Rectal smooth muscle tissue (tissue), 1 donor: Measurements from ENCODE around the gene HOMEZ.

Experiments used
- H3K27ac ChIP-seq: one replicate; pipeline ENCODE4 v1.7.0; 2013; ENCODE audit warnings: low read depth, low read length, inconsistent platforms
- H3K27me3 ChIP-seq: one replicate; pipeline ENCODE4 v1.7.0; 2013; ENCODE audit warnings: low read length; ENCODE audit not compliant: control insufficient read depth, insufficient read depth
- H3K36me3 ChIP-seq: one replicate; pipeline ENCODE4 v1.7.0; 2013; ENCODE audit warnings: low read length; ENCODE audit not compliant: control insufficient read depth, insufficient read depth
- H3K4me1 ChIP-seq: one replicate; pipeline ENCODE4 v1.7.0; 2013; ENCODE audit warnings: low read length; ENCODE audit not compliant: control insufficient read depth, insufficient read depth
- H3K4me3 ChIP-seq: one replicate; pipeline ENCODE4 v1.7.0; 2013; ENCODE audit warnings: low read length
- H3K9ac ChIP-seq: one replicate; pipeline ENCODE4 v1.7.0; 2013; ENCODE audit warnings: low read length

HOMEZ gene

DNA sequence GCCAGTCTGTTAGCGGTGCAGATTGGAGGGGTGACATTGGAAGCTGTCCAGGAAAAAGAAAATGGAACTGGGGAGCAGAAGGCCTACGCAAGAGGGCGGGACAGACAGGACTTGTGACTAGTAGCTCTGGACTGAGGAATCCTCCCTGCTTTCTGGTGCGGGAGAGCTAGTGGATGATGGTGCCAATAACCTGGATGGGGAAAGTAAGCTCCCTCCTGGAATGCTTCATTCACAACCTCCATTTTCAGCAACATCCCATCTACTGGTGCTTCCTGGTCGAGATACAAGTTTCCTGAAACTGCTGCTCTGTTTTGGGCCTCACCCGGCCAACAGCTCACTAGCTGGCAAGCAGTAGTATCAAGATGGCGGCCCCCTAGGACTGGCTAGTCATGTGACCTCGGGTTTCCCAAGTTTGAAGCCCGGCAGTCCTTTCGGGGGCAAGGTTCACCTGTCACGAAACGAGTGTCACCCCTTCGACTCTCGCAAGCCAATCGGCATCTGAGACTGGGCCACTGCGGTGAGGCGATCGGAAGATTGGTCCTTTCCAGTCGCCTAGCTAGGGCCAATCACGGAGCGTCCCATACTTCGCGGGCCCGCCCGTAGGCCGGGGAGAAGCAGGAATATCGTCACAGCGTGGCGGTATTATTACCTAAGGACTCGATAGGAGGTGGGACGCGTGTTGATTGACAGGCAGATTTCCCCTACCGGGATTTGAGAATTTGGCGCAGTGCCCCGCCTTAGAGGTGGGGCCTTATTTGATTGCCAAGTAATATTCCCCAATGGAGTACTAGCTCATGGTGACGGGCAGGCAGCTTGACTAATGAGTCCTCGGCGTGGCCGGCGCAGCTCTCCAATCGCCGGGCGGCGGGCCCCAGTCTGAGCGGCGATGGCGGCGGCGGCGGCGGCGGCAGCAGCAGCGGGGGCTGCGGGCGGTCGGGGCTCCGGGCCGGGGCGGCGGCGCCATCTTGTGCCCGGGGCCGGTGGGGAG, 34.9 kb upstream of the HOMEZ start, which contains the start of gene PABPN1:
PABPN1 (plus strand) TSS at position 874 of the 988 bp plus-strand sequence; CDS start at position 887, 13 bp downstream.
- Histone ChIP-seq H3K4me3 (peak within 1 kb of the TSS; percentile 92), H3K36me3 (peaks cover 12% of the 10 kb centered on the region), H3K27me3 (no peaks in the 10 kb centered on the region), H3K9ac (peak within 1 kb of the TSS; percentile 61), H3K4me1 (peaks cover 12% of the 10 kb centered on the region), H3K27ac (peak within 1 kb of the TSS; percentile 92)

DNA sequence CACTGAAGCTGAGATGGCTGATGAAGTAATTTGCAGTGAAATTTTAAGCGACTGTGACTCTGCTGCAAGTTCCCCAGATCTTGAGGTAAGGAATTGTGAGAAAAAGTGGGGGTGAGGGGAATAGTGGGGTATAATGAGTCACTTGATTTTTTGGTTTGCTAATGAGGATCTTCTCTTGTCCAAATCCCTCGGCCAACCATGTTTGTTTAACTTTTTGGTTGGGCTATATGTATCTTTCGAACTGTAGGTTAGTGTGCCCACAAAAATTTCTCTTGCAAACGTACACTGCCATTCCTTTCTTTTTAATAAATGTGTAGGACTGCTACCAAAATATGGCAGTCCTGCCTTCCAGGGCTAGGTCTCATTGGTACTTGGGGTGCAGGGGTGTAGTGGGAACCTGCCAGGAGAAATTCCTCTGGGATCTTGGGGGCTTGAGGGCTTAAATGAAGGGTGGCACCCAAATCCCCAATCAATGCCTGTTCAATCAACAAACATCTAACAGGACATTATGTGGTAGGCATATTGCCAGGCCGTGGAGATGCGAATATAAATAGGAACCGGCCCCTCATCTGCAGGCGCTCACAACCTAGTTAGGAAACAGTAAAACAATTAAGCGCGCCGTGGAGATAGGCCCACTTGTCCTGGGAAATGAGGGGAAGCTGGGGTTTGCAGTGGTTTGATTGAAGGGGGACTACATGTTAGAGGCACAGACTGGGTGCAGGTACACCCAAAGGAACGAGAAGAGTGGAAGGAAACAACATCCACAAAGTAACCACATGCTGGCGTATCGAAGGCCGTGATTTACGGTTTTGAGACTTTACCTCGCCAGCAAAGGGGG, 34.0 kb upstream of the HOMEZ start:
- H3K4me3 ChIP-seq: peak overlapping the region; percentile 68
- no peaks in the 10 kb centered on the region for H3K27me3 ChIP-seq
- peak overlapping the region; percentile 92 for H3K27ac ChIP-seq
- H3K4me1 ChIP-seq: peaks cover 12% of the 10 kb centered on the region
- no peak overlapping the region for H3K9ac ChIP-seq
- H3K36me3 ChIP-seq: peaks cover 12% of the 10 kb centered on the region

DNA sequence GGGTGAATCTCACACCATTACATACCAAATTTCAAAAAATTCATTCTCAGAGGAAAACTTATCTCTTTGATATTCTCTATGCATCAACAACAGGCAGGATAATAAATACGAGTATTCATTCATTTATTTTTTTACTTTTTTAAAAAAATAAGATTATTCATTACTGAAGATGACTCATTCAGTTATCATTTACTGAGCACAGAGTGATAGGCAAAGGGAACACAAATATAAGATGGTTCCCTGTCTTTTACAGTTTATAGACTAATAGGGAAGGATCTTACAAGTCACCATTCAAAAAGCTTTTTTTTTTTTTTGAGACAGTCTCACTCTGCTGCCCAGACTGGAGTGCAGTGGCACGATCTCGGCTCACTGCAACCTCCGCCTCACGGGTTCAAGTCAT, 30.4 kb upstream of the HOMEZ start:
- Histone ChIP-seq H3K4me1 (peaks cover 5% of the 10 kb centered on the region), H3K27ac (no peak overlapping the region), H3K36me3 (no peaks in the 10 kb centered on the region), H3K9ac (no peak overlapping the region), H3K4me3 (no peak overlapping the region), H3K27me3 (no peaks in the 10 kb centered on the region)

DNA sequence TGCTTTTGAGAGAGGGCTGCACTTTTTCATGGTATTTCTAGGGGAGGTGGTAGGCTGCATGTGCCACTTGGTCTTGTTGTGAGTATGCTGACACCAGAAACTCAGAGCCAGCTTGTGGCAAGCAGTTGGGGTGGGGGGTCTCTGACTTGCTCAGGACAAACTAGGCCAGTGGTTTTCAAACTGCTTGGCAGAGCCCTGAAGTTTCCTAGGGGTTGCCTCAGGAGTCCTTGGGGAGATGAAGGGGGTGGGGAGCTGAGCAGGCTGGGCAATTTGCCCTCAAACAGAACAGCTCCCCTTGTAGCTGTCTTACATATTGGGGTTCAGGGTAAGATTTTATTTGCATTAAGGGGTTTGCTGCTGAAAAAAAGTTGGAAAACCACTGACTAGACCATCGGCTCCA, 24.6 kb upstream of the HOMEZ start:
- peaks cover 10% of the 10 kb centered on the region for H3K36me3 ChIP-seq
- H3K4me3 ChIP-seq: no peak overlapping the region

DNA sequence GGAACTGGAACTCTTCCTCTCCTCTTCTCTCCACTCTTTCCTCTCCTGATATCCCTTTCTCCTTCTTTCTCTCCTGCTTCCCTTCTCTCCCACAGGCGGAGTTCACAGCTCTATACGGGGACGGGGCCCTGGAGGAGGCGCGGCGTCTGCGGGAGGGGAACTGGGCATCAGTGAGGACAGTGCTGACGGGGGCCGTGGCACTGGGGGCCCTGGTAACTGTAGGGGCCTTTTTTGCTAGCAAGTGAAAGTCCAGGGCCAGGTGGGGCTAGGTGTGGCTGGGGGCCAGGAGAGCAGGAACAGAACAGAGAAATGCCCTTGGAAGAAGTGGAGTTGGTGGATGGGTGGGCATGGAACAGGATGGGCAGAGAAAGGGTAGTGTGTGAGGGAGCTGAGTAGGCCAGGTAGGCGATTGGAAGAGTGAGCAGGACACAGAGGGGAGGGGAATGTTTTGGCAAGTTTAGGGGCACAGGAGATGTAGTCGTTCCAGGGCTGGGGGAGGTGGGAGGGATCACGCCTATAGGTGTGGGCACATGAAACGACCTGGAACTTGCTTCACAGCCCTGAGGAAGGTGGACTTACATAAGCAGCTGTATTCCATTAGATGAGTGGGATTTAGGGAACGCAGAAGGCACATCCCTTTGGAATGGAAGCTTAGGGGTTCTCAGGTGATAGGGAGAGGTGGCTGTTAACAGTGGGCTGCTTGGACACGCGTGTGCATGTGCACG, 23.0 kb upstream of the HOMEZ start:
- Histone ChIP-seq H3K4me3 (peak overlapping the region; percentile 93), H3K27me3 (no peaks in the 10 kb centered on the region), H3K27ac (no peak overlapping the region), H3K9ac (no peak overlapping the region), H3K36me3 (peaks cover 10% of the 10 kb centered on the region), H3K4me1 (peaks cover 16% of the 10 kb centered on the region)

More for the DNA sequence above, 24.6 kb upstream of the HOMEZ start:
- Histone ChIP-seq H3K27me3 (no peaks in the 10 kb centered on the region), H3K27ac (no peak overlapping the region), H3K9ac (no peak overlapping the region), H3K4me1 (peaks cover 16% of the 10 kb centered on the region)

DNA sequence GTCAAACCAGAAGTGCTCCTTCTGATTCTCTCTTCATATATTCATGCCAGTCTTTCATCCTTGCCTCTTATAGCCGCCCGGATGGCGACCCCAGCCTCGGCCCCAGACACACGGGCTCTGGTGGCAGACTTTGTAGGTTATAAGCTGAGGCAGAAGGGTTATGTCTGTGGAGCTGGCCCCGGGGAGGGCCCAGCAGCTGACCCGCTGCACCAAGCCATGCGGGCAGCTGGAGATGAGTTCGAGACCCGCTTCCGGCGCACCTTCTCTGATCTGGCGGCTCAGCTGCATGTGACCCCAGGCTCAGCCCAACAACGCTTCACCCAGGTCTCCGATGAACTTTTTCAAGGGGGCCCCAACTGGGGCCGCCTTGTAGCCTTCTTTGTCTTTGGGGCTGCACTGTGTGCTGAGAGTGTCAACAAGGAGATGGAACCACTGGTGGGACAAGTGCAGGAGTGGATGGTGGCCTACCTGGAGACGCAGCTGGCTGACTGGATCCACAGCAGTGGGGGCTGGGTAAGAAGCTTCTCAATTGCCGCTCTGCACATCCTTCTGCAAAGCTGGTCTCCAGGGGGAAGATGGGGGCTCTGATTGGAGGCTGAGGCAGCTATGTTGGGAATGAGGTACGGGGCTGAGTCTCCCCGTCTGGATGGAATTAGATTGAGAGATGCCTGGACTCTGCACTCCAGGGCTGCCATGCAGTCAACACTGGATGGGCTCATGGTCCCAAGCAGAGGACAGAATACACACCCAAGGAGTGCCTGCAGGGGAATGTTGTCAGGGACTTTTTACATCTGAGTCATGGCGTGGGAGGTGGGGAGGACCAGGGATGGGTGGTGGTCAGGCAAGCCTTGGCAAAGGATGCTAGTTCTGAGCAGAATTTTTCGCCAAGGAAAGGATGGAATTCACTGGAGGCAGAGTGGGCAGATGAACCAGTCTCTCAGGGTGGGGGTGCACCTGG, 22.0 kb upstream of the HOMEZ start:
- H3K36me3 ChIP-seq: peaks cover 10% of the 10 kb centered on the region
- H3K4me3 ChIP-seq: peak overlapping the region; percentile 93
- H3K27ac ChIP-seq: peak overlapping the region; percentile 87
- no peaks in the 10 kb centered on the region for H3K27me3 ChIP-seq
- H3K9ac ChIP-seq: peak overlapping the region; percentile 43
- peaks cover 16% of the 10 kb centered on the region for H3K4me1 ChIP-seq

DNA sequence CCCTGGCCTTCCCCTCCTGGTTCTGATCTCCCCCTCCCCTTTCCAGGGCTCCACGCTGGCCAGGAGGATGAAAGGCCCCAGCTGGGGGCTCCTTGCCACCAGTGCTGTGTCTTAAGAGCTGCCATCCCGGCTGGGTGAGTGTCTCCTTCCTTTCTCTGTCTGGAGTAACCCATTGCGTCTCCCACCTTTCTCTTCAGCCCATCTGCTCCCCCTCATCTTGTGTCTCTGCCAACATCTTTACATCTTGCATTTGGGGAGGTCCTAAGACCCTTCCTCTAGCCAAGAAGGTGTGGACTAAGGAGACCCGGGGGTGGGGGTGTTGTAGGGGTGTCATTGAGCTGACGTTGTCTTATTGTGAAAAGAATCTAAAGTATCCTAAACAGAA, 21.2 kb upstream of the HOMEZ start:
- peak overlapping the region; percentile 87 for H3K27ac ChIP-seq
- H3K4me3 ChIP-seq: peak overlapping the region; percentile 93
- no peaks in the 10 kb centered on the region for H3K27me3 ChIP-seq
- H3K4me1 ChIP-seq: peaks cover 16% of the 10 kb centered on the region
- peak overlapping the region; percentile 43 for H3K9ac ChIP-seq
- H3K36me3 ChIP-seq: peaks cover 10% of the 10 kb centered on the region

DNA sequence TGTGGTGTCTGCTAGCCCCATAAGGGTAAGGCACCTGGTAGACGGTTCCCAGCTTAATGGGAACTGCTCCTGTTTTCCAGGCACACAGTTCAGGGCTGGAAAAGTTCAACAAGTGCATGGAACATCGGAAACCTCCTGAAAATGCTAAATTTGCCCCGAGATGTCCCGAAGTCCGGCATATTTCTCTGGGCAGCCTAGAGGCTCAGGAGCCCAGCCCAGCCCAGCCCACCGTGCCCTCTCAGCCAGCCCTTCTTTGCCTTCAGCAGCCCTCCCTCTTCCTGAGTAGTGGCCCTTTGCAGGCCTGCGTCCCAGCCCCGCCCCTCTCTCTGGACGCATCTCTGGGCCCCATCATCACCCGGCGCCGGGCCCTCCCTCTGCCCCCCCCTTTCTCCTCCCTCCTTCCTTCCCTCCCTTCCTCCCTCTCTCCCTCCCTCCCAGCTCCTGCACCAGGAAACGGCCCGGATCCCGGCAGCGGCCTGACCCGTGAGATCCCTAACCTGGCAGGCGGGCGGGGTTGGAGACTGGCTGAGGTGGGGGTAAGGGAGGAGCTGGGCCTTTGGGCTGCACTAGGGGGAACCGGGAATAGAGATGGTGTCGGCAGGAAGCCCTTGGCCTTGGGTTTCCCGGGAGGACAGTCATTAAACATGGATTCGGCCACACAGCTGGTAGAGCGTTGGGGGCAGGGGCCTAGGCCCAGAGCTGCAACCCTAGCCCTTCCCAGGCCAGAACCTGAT, 20.6 kb upstream of the HOMEZ start, which contains the start of gene BCL2L2:
BCL2L2 (plus strand) TSS at position 422 of the 734 bp plus-strand sequence. CDS start 935 bp downstream, outside the sequence.
- Histone ChIP-seq H3K27ac (peak within 1 kb of the TSS; percentile 87), H3K36me3 (peaks cover 10% of the 10 kb centered on the region), H3K27me3 (no peaks in the 10 kb centered on the region), H3K9ac (peak within 1 kb of the TSS; percentile 43), H3K4me1 (peaks cover 16% of the 10 kb centered on the region), H3K4me3 (peak within 1 kb of the TSS; percentile 93)

DNA sequence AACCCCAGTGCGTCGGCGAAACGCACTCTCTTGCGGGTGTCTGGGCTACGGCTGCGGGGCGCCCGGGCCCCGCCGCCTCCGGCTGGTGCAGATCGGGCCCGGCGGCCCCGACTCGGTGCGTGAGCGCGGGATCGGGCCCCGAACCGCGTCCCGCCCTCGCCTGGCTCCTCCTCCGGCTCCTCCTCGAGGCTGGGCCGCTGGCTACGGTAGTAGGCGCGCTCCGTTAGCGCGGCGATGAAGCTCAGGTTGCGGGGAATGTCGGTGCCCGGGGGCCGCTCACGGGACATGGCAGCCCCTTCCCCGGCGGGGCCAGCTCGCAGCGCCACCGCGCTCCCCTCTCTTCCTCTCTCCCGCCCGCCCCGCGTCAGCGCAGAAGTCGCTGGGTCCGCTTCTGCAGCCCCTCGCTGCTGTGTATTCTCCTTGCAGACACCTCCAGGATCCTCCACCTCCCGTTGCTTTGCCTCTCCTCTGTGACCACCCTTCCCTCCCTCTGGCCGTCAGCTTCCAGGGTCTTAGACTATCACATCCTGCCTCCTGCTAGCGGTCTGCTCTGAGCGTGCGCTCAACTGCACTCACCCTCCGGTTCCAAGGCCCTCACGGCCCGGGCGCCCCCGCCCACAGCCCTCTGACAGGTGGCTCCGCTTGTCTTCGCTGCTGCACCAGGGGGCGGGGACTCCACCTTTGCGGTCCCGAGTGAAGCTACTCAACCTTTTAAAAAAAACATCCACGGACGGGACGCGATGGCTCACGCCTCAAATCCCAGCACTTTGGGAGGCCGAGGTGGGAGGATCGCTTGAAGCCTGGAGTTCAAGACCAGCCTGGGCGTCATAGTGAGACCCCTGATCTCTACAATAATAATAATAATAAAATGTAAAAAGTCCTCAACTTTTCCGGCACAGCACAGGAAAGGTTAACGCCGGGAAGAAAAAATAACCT, 16.6 kb upstream of the HOMEZ start, which contains the start of gene PPP1R3E:
PPP1R3E (minus strand) TSS at position 570 of the 936 bp plus-strand sequence; CDS start at position 287, 283 bp downstream.
- Histone ChIP-seq H3K27ac (peak within 1 kb of the TSS; percentile 90), H3K4me1 (peaks cover 18% of the 10 kb centered on the region), H3K4me3 (peak within 1 kb of the TSS; percentile 86), H3K9ac (peak within 1 kb of the TSS; percentile 50), H3K27me3 (no peaks in the 10 kb centered on the region), H3K36me3 (peaks cover 4% of the 10 kb centered on the region)

DNA sequence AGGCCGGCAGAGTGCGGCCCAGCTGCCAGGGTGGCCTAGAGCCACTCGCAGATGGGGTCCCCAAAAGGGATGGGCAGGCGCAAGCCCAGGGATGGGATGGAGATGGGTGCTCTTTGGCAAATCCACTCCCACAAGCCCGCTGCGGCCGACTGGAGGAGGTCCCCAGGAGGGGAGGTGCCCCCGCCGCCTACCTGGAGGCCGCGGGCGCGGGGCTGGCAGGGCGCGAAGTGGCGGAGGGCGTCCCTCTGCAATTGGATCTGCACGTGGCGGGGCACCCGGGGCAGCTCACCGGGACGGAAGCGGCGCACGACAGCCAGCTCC, 16.0 kb upstream of the HOMEZ start:
- no peaks in the 10 kb centered on the region for H3K27me3 ChIP-seq
- H3K36me3 ChIP-seq: peaks cover 8% of the 10 kb centered on the region
- peak overlapping the region; percentile 90 for H3K27ac ChIP-seq
- peak overlapping the region; percentile 86 for H3K4me3 ChIP-seq
- peaks cover 13% of the 10 kb centered on the region for H3K4me1 ChIP-seq
- peak overlapping the region; percentile 50 for H3K9ac ChIP-seq
